MM.1S (cell line): Measurements from ENCODE around the gene CCN2.

ENCODE experiments used
- DNase-seq: peaks from one replicate; pipeline ENCODE4 v3.0.0-alpha.2; 2015
- H2AFZ ChIP-seq: fragments of 300-600 bp; sonication (generic); 2 replicates; pipeline ENCODE4 v1.6.0; 2016; ENCODE audit warnings: antibody characterized with exemption, low read length
- H3F3A ChIP-seq: fragments of 300-600 bp; sonication (generic); 2 replicates; pipeline ENCODE4 v1.6.1; 2016; ENCODE audit warnings: mild to moderate bottlenecking, antibody characterized with exemption, low read length, moderate library complexity, mixed read lengths; ENCODE audit not compliant: insufficient read depth
- H3K27ac ChIP-seq: fragments of 300-600 bp; sonication (generic); 2 replicates; pipeline ENCODE4 v1.5.1; 2016; ENCODE audit warnings: mild to moderate bottlenecking, low read length
- H3K27me3 ChIP-seq: fragments of 300-600 bp; sonication (generic); replicated peaks from 2 replicates; pipeline ENCODE4 v1.6.0; 2016; ENCODE audit warnings: low read length; ENCODE audit not compliant: insufficient read depth
- H3K36me3 ChIP-seq: fragments of 300-600 bp; sonication (generic); replicated peaks from 2 replicates; pipeline ENCODE4 v1.6.1; 2016; ENCODE audit warnings: mild to moderate bottlenecking, low read length, mixed read lengths; ENCODE audit not compliant: insufficient read depth
- H3K4me1 ChIP-seq: fragments of 300-600 bp; sonication (generic); 2 replicates; pipeline ENCODE4 v1.6.1; 2016; ENCODE audit warnings: low read length, mixed read lengths
- H3K4me2 ChIP-seq: fragments of 300-600 bp; sonication (generic); 2 replicates; pipeline ENCODE4 v1.6.0; 2016; ENCODE audit warnings: low read depth, low read length
- H3K4me3 ChIP-seq: fragments of 300-600 bp; sonication (generic); 2 replicates; pipeline ENCODE4 v1.5.1; 2016; ENCODE audit warnings: low read length, mixed read lengths
- H3K79me2 ChIP-seq: fragments of 300-600 bp; sonication (generic); 2 replicates; pipeline ENCODE4 v1.6.1; 2016; ENCODE audit warnings: mixed run types, low read length, mixed read lengths
- H3K9ac ChIP-seq: fragments of 300-600 bp; sonication (generic); 2 replicates; pipeline ENCODE4 v1.6.1; 2016; ENCODE audit warnings: low read length, mixed read lengths
- H3K9me2 ChIP-seq: fragments of 300-600 bp; sonication (generic); replicated peaks from 2 replicates; pipeline ENCODE4 v1.6.1; 2016; ENCODE audit warnings: mild to moderate bottlenecking, low read length, mixed read lengths; ENCODE audit not compliant: insufficient read depth
- H3K9me3 ChIP-seq: fragments of 300-600 bp; sonication (generic); replicated peaks from 2 replicates; pipeline ENCODE4 v1.6.1; 2016; ENCODE audit warnings: mild to moderate bottlenecking, low read length, mixed read lengths; ENCODE audit not compliant: insufficient read depth
- H4K20me1 ChIP-seq: fragments of 300-600 bp; sonication (generic); 2 replicates; pipeline ENCODE4 v1.6.1; 2016; ENCODE audit warnings: mild to moderate bottlenecking, low read length, moderate library complexity, mixed read lengths; ENCODE audit not compliant: insufficient read depth
- CTCF ChIP-seq: fragments of 300-600 bp; sonication (generic); IDR thresholded peaks from 2 replicates; pipeline ENCODE4 v1.5.1; 2016; ENCODE audit warnings: antibody characterized with exemption, low read length, mixed read lengths
- EZH2 ChIP-seq: fragments of 300-600 bp; sonication (generic); optimal IDR thresholded peaks from 2 replicates; pipeline ENCODE3; 2017; ENCODE audit warnings: low read depth, mild to moderate bottlenecking, antibody characterized with exemption, low read length, mixed read lengths
- EZH2phosphoT487 ChIP-seq: fragments of 300-600 bp; sonication (generic); IDR thresholded peaks from 2 replicates; pipeline ENCODE4 v1.6.1; 2018; ENCODE audit warnings: antibody characterized with exemption, low read length

Gene CCN2

DNA sequence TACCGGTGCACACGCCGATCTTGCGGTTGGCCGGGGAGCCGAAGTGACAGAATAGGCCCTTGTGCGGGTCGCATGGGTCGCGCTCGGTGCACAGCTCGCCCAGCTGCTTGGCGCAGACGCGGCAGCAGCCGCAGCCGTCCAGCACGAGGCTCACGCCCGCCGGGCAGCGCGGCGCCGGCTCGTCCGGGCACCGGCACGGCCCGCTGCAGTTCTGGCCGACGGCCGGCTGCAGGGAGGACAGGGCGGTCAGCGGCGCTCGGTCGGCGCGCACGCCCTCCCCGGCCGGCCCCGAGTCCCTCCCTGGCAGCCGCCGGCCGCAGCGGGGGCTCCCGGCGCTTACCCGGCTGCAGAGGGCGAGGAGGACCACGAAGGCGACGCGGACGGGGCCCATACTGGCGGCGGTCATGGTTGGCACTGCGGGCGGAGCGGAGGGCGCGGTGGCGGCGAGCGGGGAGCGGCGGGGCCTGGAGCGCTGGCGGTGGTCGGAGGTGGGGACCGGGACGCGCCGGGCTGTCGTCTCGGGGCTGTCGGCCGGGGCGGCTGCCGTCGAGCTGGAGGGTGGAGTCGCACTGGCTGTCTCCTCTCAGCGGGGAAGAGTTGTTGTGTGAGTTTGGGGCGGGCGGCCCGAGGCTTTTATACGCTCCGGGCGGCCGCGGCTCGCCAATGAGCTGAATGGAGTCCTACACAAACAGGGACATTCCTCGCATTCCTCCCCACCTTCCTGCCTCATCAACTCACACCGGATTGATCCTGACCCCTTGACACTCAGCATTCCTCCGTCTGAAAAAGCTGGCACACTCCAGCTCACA is at the start of gene CCN2:
Gene CCN2, minus strand, starts transcription at position 606 of the 809 bp plus-strand sequence. Its CDS starts 200 bp downstream, at position 406.
- Histone ChIP-seq H3K4me2 (peak within 1 kb of the TSS; percentile 21; the same call in 1 of the 2 replicates), H3K9ac (no peak within 1 kb of the TSS), H3K27ac (no peak within 1 kb of the TSS), H3K36me3 (no peaks in the 10 kb centered on the region), H3K9me3 (no peaks in the 10 kb centered on the region), H3K9me2 (no peaks in the 10 kb centered on the region), H3K4me1 (peaks cover 17% of the 10 kb centered on the region), H3F3A (peaks cover 8% of the 10 kb centered on the region; the same call in 1 of the 2 replicates), H2AFZ (no peak within 1 kb of the TSS), H3K4me3 (peak within 1 kb of the TSS; percentile 40), H4K20me1 (no peaks in the 10 kb centered on the region), H3K79me2 (no peaks in the 10 kb centered on the region), H3K27me3 (no peaks in the 10 kb centered on the region; the same call in 1 of the 2 replicates)
- DNase-seq = peak; percentile 54
- TF ChIP-seq CTCF (no peak), EZH2phosphoT487 (no peak), EZH2 (no peak)

- Histone ChIP-seq H3K4me1 (peaks cover 21% of the 10 kb centered on the region), H3K27me3 (no peaks in the 10 kb centered on the region), H3K36me3 (no peaks in the 10 kb centered on the region), H4K20me1 (no peaks in the 10 kb centered on the region), H2AFZ (no peak overlapping the region), H3K79me2 (no peaks in the 10 kb centered on the region), H3F3A (no peaks in the 10 kb centered on the region), H3K4me2 (peak overlapping the region; percentile 44), H3K9me3 (no peaks in the 10 kb centered on the region), H3K27ac (peak overlapping the region; percentile 61; the same call in 1 of the 2 replicates), H3K9me2 (no peaks in the 10 kb centered on the region), H3K4me3 (no peak overlapping the region), H3K9ac (no peak overlapping the region)
- DNase-seq = no peak
- TF ChIP-seq CTCF (no peak), EZH2phosphoT487 (no peak), EZH2 (no peak)
Measured at GRCh38 chr6:132000296-132000695, 49.1 kb upstream of the CCN2 start.

DNA sequence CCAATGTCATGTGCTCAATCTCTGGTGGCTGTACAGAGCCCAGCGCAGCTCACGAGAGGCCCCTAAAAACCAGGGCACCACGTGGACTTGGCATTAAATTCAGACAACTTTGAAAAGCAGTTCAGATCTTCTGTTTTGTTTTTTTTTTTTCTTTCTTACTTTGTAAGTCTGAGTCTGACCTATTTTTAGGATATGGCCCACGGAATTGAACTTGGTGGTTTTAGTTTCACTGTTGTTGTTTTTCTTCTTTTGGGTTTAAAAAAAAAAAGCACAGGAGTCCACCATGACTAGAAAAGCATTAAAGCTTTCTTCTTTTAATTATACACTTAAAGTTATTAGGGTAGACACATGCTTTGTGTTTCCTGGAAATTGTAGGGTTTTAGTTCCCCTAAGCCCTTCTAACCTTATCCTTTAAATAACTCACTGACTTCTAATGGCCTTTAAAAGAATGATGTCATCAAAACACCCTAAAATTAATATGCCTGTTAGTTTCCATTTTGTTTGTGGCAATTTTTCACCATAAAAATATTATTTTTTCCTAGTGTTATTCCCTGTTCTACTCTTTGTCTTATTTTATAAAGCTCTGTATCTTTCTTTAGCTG is 48.5 kb upstream of the CCN2 start:
- DNase-seq = peak; percentile 64
- no peak for TF ChIP-seq EZH2phosphoT487
- TF ChIP-seq CTCF = no peak
- TF ChIP-seq EZH2 = no peak
- no peaks in the 10 kb centered on the region for H3K9me2 ChIP-seq
- no peaks in the 10 kb centered on the region for H3K27me3 ChIP-seq
- peak overlapping the region; percentile 44 for H3K4me2 ChIP-seq
- H3K79me2 ChIP-seq = no peaks in the 10 kb centered on the region
- no peaks in the 10 kb centered on the region for H4K20me1 ChIP-seq
- no peaks in the 10 kb centered on the region for H3K9me3 ChIP-seq
- H3K4me3 ChIP-seq = peak overlapping the region; percentile 8; the same call in 1 of the 2 replicates
- no peaks in the 10 kb centered on the region for H3F3A ChIP-seq
- H2AFZ ChIP-seq = no peak overlapping the region
- peak overlapping the region; percentile 14; the same call in 1 of the 2 replicates for H3K9ac ChIP-seq
- H3K4me1 ChIP-seq = peaks cover 19% of the 10 kb centered on the region
- peak overlapping the region; percentile 61; the same call in 1 of the 2 replicates for H3K27ac ChIP-seq
- H3K36me3 ChIP-seq = no peaks in the 10 kb centered on the region
